HG02623 (cell line): Measurements from ENCODE around the gene ENOSF1.
"Not testable (repeated sequence)": the region's sequence is repeated elsewhere in the genome, so short reads cannot be mapped to it uniquely, and the experiment has no call there.

Experiments
- ATAC-seq: cut with Tn5 transposase; IDR thresholded peaks from one replicate; pipeline ENCODE4 v1.9.1; 2021; ENCODE audit warnings: moderate library complexity; ENCODE audit not compliant: unreplicated experiment

The ENOSF1 gene

DNA sequence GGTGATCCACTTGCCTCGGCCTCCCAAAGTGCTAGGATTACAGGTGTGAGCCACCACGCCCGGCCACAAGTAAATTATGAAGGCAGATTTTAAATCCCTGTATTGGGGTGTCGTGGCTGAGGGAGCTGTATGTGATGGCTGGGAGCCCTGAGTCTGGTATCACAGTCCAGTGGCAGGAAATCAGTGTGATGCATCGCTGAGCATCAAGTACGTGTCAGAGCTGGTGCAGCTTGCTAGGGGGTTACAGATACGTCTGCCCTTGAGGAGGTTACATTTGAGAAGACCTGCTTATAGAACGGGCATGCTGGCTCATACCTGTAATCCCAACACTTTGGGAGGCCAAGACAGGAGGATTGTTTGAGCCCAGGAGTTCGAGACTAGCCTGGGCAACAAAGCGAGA lies 4.3 kb downstream of the ENOSF1 start:
- ATAC-seq: no peak

- no peak for ATAC-seq
Observed at GRCh38 chr18:706405-706804, 6.0 kb downstream of the ENOSF1 start.

DNA sequence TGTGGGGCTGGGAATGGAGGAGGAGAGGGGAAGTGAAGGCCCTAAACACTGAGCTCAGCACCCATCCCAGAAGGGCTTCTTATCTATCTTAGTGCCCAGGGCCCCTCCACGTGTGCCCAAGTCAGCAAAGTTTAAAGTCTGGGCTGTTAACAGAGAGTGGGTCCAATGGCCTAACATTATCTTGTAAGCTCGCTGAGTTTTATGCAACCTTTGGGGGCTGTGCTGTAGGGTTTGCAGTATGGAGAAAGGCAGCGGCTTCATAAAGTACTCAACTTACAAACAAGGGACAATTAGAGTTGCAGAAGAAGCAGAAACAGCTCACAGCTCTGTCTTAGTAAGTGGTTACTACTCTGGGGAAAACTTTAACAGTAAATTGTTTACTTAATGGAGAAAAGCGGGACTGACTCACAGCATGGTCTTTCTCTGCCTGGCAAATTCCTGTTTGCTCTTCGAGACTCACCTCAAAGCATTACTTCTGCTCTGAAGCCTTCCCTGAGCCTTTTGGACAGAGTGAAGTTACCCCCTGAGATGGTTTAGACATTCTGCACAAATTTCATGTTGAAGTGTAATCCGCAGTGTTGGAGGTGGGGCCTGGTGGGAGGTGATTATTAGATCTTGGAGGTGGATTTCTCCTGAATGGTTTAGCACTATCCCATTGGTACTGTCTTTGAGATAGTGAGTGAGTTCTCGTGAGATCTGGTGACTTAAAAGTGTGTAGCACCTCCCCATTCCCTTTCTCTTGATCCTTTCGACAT lies 9.0 kb downstream of the ENOSF1 start:
- ATAC-seq: no peak

DNA sequence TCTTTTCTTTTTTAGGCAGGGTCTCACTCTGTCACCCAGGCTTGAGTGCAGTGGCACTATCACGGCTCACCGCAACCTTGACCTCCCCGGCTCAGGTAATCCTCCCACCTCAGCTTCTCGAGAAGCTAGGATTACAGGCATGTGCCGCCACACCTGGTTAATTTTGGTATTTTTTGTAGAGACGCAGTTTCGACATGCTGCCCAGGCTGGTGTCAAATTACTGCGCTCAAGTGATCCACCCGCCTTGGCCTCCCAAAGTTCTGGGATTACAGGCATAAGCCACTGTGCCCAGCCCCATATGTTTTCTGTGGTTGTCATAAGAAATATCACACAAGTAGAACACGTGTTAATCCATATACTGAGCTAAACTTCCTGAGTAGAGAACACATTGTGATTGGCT lies 14.6 kb downstream of the ENOSF1 start:
- ATAC-seq: no peak

- no peak for ATAC-seq
Observed at GRCh38 chr18:697012-697411, 15.4 kb downstream of the ENOSF1 start.

DNA sequence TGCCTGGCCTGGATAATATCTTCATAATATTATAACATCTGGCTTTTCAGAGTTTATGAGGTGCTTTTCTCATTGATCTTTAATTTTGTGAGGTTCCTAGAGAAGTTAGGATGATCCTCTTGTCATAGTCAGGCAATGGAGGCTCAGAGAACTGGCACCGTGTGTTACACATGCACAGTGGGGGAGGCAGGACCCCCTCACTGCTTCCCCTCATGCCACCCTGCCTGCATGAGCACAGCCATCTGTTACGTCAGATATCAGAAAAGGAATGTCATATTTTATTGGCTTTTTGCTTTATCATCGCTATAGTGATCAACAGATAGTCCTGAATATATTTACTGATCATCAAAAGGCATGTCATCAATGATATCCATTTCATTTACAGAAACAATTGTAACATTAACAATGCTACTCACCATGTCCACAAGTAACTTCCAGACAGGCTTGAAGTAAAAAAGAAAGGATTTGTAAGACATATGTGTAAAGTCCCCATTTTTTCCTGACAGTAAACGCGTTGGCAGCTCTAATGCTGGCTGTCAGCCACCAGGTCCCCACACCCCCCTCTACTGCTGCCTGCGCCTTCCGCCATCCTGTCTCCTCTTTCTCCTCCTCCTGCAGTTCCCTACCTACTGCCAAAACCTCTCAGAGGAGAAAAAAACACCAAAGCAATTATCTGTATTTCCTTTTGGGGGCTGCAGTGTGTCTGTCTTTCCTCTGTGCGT lies 18.8 kb downstream of the ENOSF1 start:
- no peak for ATAC-seq

DNA sequence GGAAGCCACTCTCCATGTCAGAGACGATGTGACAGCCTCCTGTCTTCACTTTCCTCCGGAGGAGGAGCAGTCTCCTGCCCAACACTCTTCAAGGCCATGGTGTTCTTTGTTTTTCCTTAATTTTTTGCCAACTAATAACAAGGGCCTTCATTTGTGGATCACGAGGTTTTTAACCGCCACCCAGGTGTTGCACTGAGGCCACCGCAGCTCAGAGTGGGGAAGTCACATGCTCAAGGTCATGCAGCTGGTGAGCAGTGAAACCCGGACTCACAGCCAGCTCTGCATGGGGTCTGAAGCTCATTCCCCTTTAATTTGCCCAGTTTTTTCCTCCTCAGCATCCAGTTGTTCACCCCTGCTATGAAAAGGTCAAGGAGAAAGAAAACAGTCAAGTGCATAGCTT lies 19.6 kb downstream of the ENOSF1 start:
- no peak for ATAC-seq

- no peak for ATAC-seq
Observed at GRCh38 chr18:688323-688722, 24.1 kb downstream of the ENOSF1 start.

DNA sequence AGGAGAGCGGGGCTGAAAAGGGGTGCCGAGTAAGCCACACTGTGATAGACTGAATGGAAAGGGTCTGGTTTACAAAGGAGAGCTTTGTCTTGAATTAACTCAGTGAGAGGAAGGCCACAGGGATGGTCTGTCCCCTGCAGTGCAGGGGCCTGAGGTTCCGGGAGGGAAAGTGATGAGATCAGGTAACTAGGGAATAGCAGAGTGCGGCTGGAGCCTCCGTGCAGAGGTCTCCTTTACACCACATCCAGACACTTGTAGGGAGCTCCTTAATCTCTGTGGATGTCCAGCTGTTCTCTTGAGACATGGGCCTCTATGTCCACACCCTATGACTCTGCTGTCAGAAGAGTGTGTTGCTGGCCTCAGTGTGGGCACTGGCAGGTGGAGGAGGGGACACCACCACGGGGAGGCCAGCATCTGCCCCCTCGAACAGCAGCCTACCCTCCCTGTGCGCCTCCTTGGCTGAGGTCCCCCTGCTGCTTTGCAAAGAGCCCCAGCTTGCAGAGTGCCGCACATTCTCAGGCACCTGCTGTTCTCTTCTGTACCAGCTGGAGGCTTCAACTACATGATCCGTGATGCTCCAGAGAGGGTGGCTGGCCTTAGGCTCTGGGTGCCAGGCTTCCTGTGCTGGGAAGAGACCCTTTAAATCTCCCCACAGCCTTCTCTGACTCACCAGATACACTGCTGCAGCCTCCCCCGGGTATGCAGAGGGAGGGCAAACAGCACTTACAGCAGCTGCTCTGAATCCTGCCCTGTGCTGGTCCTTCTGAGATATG lies 25.9 kb downstream of the ENOSF1 start:
- ATAC-seq: no peak

GRCh38 chr18:685438-685837 lies 27.0 kb downstream of the ENOSF1 start:
- no peak for ATAC-seq

- no peak for ATAC-seq
Observed at GRCh38 chr18:683531-683930, 28.9 kb downstream of the ENOSF1 start.

DNA sequence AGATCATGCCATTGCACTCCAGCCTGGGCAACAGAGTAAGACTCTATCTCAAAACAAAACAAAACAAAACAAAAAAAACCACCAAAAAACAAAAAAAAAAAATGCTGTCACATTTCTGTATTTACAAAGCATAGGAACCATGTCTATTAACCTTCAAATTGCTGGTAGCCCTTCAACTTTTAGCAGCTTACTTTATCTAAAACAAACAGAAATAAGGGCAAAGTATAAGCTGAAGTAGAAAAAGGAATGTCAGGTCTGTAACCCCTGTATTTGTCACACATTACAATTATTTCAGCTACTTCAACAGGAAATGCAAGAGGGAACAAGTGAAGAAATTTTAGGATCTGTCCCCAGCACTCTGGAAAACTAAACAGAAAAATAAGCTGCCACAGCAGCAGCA lies 29.6 kb downstream of the ENOSF1 start:
- no peak for ATAC-seq

GRCh38 chr18:682416-682815 lies 30.0 kb downstream of the ENOSF1 start:
- ATAC-seq: not testable (repeated sequence)

DNA sequence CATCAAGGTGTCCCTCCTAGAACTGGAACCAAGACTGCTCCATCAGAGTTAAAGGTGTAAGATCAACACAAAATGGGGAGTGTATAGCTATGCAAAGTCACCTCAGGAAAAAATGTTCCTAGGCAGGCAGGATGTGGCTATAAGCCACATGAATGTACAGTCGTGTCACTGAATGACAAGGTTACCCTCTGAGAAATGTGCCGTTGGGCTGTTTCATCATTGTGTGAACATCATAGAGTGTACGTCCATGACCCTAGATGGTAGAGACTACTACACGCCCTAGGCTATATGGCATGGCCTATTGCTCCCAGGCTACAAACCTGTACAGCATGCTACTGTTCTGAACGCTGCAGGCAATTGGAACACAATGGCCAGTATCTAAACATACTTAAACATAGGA lies 30.4 kb downstream of the ENOSF1 start:
- no peak for ATAC-seq

GRCh38 chr18:680392-680791 lies 32.0 kb downstream of the ENOSF1 start:
- no peak for ATAC-seq

DNA sequence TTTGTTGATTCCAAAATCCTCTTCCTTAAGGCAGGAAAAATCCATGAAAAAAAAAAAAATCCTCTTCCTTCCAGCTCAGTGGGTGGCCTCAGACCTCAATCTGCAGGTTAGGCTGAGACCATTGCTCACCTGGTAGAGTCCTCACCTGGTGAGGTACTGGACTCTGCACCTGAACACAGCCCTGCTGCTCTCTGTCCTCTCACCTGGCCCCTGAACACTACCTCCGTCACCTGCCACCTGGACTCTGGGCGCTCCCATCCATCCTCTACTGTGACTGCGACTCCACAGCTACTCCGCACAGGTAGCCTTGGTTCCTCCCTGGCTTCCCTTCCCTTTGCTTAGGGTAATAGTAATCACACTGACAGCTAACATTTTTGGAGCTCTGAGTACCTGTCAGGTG lies 32.9 kb downstream of the ENOSF1 start:
- ATAC-seq: no peak

DNA sequence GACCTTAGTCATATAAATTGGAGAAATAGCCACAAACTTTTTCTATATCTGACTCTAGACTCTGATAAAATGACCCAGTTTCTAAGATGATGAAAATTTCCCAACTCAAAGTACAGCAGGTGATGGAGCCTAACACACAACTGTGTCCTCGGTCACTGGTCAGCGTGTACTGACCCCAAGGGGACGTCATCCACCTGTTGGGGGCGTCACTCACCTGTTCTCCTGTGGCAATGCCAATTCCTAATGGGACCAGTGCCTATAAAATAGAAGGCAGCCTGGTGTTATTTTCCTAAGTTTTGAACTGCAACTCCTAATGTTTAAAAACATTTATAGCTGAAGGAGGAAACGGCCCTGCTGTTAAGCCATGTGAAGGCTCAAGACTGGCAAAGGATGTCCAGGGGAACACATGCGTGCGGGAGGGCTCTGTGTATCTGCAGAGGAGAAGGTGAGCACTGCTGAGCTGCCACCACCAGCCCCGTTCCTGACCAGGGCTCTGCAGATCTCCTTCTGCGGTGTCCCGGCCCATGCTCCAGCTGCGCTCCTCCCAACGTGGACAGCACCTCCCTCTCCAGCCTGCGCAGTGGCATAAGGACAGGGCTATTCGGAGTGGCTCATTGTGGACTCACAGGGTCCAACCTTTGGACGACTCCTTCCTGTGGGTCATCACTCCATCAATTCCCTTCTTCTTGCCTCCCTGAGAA lies 33.8 kb downstream of the ENOSF1 start:
- ATAC-seq: no peak

- ATAC-seq: no peak
Observed at GRCh38 chr18:677951-678381, 34.5 kb downstream of the ENOSF1 start.

DNA sequence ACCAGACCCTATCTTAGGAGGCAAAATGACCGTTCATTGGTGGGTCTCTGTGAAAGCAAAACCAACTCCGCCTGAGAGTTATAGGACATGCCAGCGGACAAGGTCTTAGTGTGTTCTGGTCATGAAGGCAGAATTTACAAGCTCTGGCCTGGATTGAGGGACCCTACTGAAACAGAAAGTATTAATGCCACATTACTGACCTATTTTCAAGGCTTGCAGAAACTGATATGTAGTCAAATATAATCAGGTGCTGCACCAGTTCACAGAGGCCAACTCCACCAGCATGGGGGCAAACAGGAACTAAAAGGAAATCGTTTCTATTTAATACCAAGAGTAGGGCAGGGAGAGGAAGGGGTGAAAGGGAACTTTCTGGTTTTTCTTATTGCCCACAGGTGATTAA lies 35.3 kb downstream of the ENOSF1 start:
- ATAC-seq: peak; percentile 44

GRCh38 chr18:676736-677135 lies 35.7 kb downstream of the ENOSF1 start:
- ATAC-seq: no peak

DNA sequence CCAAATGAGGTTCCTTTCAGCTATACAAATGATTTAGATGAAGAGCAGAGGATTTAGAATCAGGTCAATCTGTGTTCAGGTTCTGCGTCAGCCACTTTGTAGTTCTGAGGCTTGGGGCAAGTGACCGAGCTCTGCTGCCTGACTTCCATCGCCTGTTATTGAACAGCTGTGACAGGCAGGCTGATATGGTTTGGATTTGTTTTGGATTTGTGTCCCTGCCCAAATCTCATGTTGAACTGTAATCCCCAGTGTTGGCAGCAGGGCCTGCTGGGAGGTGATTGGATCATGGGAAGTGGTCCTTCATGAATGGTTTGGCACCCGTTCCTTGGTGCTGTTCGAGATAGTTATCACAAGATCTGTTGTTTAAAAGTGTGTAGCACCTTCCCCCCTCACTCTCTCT lies 36.4 kb downstream of the ENOSF1 start:
- no peak for ATAC-seq
